GM12865 (cell line): Measurements from ENCODE around the gene ITGB6.

Source experiments
- DNase-seq: peaks from one replicate; pipeline ENCODE4 v3.0.0; 2010; ENCODE audit warnings: low read depth
- H3K4me3 ChIP-seq: 2 replicates; pipeline ENCODE4 v1.5.1; 2011; ENCODE audit warnings: mild to moderate bottlenecking, low read depth, low read length, control low read depth
- TF ChIP-seq, protein P1 (sequence below): IDR thresholded peaks from 2 replicates; pipeline ENCODE4 v1.5.1; 2011; ENCODE audit warnings: low read length, control low read depth, low read depth, inconsistent platforms; ENCODE audit not compliant: insufficient read depth; ENCODE audit errors: missing control alignments

The ITGB6 gene

DNA sequence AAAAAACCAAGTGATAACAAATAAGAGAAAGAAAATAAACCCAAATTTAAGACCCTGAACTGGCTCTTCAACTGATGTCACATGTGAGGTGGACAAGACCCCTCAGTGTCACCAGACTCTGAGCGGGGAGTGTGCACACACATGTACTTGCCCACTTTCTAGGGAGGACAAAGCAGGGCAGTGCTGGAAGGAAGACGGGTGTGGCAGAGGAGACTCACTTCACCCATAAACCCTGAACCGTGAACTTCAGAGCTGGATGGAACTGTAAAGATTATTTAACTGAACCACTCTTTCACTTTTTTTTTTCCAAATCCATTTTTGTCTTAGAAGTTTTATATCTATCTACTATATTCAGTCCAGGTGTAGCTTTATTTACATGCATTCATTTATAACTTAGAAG, 149.9 kb downstream of the ITGB6 start:
- H3K4me3 ChIP-seq: no peak overlapping the region
- TF ChIP-seq, protein P1, sequence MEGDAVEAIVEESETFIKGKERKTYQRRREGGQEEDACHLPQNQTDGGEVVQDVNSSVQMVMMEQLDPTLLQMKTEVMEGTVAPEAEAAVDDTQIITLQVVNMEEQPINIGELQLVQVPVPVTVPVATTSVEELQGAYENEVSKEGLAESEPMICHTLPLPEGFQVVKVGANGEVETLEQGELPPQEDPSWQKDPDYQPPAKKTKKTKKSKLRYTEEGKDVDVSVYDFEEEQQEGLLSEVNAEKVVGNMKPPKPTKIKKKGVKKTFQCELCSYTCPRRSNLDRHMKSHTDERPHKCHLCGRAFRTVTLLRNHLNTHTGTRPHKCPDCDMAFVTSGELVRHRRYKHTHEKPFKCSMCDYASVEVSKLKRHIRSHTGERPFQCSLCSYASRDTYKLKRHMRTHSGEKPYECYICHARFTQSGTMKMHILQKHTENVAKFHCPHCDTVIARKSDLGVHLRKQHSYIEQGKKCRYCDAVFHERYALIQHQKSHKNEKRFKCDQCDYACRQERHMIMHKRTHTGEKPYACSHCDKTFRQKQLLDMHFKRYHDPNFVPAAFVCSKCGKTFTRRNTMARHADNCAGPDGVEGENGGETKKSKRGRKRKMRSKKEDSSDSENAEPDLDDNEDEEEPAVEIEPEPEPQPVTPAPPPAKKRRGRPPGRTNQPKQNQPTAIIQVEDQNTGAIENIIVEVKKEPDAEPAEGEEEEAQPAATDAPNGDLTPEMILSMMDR: no peak
- DNase-seq: no peak
